Measurements from ENCODE around the gene MAPK13.
A peak's percentile ranks its signal among the peaks of the same experiment; 100 is the strongest.
"Not testable (repeated sequence)": the region's sequence is repeated elsewhere in the genome, so short reads cannot be mapped to it uniquely, and the experiment has no call there.

The MAPK13 gene

DNA sequence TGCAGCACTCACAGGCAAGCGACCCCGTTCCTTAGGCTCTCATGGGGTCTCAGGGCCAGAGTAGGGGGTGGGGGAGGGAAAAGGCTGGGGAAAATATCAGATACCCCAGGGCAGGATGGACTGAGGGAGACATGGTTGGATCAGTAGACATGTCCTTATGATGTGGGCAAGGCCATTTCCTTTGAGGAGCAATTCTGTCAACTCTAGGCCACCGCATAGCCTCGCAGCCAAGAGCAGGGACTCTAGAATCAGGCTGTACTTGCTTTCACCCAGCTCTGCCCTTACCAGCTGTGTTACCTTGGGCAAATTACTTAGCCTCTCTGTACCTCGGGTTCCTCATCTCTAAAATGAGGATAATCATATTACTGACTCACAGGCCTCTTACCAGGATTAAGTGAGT lies 2.2 kb upstream of the MAPK13 start:
- no peak for DNase-seq (ENCODE audit: low read depth)

DNA sequence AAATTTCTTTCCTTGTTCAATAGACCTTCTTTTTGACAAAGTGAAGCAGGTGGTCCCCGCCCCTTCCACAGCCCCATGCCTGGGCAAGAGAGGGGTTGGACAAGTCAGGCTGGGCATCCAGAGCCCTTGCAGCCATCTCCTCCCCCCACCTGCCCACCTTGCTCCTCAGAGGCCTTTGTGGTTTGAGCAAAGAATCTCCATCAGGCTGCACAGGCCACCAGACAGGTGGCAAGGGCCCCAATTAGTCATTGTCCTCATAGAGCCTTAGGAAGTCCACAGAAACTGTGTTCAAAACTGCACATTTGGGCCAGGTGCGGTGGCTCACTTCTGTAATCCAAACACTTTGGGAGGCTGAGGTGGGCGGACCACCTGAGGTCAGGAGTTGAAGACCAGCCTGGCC lies 1.5 kb upstream of the MAPK13 start:
- no peak for DNase-seq (ENCODE audit: low read depth)

DNA sequence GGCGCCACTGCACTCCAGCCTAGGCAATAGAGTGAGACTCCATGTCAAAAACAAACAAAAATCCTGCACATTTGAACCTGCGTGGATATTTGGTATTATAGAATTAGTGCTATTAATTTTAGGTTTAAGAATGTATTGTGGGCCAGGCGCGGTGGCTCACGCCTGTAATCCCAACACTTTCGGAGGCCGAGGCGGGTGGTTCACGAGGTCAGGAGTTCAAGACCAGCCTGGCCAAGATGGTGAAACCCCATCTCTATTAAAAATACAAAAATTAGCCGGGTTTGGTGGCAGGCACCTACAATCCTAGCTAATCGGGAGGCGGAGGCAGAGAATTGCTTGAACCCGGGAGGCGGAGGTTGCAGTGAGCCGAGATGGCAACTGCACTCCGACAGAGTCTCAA lies 979 bp upstream of the MAPK13 start:
- not testable (repeated sequence) for DNase-seq (ENCODE audit: low read depth)

DNA sequence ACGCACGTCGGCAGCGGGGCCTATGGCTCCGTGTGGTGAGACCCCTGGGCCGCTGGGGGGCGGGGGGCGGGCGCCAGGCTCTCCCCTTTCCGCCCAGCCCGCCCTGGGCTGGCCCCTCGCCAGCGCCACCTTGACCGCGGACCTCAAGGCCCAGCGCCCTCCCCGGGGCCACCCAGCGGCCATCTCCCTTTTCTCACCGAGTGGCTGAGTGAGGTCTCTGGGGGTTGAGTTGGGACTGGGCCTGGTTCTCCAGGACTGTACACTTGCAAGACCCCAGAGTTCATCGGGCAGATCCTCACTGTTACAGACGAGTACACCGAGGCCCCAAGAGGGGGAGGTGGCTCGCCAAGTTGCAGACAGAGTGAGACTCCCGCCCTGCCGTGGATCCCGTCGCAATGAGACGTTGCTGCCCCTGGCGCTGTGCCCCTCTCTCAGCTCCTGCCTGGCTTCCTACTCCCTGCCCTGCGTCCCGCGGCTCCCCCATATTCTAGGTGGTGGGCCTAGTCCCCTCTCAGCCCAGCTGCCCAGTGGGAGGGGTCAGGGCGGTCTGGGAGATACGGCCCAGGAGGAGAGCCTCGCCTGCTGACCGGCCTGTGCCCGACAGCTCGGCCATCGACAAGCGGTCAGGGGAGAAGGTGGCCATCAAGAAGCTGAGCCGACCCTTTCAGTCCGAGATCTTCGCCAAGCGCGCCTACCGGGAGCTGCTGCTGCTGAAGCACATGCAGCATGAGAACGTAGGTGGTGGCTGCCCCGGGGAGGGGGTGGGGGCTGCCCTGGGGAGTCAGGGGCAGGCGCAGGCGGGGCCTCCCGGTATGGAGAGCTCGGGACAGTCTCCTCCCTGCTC lies 576 bp downstream of the MAPK13 start:
- peak; percentile 50 for DNase-seq (ENCODE audit: low read depth)

DNA sequence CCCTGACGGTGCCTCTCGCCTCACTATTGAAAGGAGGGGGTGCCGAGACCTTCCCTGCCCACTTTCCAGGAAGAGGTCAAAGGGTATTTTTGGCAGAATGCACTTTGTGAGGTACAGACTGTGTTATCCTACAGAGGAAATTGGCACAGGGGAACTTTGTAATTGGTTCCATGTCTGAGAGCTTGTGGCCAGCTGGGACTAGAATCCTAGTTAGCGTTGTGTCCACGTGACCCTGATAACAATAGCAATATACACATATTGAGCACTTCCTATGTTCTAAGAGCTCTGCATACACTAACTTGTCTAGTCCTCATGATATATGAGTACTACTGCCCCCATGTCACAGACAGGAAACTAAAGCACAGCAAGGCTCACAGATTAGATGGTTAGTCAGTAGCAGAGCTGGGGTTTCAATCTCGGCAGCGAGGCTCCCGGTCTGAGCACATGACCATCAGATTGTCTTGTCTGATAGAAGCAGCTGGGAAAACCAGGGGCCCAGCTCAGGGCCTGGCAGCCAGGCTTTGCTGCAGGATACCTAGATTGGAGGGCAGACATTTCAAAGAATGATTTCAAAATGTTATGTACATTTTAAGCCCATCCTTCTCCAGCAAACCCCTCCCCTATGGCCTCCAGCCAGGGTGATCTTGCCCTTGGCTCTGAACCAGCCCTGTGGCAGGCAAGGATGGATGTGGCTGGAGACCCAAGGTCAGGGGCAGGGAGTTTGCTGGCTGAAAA lies 1.4 kb downstream of the MAPK13 start:
- no peak for DNase-seq (ENCODE audit: low read depth)

DNA sequence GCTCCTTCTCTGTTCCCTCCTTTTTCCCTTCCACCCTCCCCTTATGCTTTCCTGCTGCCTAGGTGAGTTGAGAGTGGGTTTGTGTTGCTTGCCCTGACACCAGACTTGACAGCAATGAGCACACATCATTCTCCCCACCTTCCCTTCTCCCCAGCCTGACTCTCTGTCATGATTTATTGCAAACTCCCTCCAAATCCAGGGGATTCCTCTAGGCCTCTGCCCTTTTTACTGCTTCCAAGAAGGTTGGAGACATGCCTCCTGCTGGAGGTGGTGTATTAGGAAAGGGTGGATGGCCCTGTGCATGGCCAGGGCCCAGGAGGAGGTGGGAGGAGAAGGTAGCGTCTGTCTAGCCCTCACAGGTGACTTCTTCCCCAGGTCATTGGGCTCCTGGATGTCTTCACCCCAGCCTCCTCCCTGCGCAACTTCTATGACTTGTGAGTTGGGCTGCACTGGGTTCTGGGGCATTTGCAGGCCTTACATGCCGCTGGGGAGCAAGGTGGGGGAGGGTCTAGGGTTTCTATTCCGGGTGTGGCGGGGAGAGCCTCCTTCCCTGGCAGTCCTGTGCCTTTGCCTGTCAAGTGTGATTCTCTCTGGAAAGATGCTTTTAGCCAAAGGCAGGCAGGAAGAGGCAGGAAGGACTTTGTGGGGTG lies 2.1 kb downstream of the MAPK13 start:
- DNase-seq (ENCODE audit: low read depth): no peak

DNA sequence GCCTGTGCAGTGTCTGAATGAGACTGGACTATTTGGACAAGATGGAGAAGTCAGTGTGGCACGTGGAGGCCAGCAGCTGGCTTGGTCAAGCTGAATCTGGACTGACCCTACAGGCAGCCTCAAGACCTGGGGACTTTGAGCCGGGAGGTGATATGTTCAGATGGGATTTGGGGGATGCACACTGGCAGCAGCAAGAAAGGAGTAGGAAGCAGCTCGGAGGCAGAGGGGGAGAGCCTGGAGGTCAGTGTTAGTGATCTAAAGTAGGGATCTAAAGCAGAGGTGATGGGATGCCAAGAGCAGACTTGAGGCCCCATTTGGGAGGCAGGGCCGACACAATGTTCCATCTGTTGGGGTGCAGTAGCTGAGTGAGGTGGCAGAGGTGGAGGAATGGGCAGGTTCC lies 2.8 kb downstream of the MAPK13 start:
- no peak for DNase-seq (ENCODE audit: low read depth)

DNA sequence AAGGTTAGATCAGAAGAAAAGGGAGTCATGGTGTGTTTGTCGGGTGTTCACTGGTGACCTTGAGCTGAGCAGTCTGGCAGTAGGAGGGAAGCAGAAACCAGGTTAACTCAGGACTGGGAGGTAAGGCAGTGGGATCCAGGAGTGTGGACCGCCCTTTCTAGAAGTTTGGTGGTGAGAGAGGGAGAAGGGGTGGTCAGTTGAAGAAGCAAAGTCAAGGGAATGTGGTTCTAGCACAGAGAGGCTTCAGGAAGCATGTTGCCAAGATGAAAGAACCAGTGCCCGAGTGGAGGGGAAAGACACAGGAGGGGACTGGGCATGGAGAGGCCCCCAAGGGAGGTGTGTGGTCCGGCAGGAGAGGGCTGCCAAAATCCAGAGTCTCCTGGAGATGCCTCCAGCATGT lies 3.6 kb downstream of the MAPK13 start:
- DNase-seq (ENCODE audit: low read depth): no peak

DNA sequence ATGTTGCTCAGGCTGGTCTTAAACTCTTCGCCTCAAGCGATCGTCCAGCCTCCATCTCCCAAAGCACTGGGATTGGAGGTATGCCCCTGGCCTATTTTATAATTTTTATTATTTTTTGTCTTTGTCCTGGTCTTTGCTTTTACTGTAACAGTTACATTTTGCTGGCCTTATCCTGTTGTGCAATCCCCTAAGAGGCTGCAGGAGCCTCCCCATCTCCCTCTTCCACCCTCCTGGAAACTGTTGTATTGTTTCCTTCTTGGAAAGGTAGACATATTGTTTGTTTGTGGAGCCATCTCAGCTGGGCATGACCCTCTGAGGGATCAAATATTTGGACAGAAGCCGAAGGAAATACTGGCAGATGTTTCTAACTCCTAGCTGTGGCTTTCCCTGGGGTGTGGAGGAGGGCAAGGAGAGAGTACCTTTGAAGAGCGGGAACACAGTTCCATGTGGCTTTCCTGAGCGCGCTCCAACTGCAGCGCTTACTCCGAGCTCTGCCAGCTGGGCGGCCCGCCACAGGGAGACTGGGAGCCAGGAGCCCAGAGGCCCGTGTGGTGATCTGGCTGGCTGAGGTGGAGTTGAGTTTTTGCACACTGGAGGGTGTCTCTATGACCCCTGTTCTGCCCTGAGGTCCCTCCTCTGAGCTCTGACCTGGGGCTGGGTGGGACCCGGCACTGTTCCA lies 4.9 kb downstream of the MAPK13 start:
- DNase-seq (ENCODE audit: low read depth): no peak

DNA sequence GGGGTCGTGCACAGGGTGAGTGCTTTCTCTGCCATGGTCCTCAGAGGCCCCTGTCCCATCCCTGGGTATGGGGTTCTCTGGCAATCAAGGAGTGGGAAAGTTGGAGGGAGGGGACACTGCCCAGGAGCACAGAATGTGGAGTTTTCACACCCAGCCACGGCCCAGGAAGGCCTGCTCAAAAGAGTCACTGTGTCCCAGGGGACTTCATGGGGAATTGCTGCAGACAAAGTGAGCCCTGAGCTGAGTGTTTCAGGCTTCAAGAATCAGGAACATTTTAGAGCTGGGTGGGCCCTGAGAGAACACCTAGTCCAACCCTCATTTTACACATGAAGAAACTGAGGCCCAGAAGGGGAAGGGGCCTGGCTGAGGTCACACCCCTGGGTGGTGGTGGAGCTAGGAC lies 5.7 kb downstream of the MAPK13 start:
- no peak for DNase-seq (ENCODE audit: low read depth)

DNA sequence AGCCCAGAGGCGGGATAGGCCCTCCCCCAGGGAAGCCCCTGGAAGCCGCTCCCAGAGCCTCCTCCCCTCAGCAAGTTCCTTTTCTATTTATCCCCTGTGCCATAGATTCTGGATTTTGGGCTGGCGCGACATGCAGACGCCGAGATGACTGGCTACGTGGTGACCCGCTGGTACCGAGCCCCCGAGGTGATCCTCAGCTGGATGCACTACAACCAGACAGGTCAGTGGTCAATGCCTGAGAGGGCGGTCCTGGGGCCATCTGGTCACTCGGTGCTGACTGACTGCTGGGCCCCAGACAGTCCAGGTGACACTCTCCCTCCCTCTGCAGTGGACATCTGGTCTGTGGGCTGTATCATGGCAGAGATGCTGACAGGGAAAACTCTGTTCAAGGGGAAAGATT lies 6.2 kb downstream of the MAPK13 start:
- no peak for DNase-seq (ENCODE audit: low read depth)

DNA sequence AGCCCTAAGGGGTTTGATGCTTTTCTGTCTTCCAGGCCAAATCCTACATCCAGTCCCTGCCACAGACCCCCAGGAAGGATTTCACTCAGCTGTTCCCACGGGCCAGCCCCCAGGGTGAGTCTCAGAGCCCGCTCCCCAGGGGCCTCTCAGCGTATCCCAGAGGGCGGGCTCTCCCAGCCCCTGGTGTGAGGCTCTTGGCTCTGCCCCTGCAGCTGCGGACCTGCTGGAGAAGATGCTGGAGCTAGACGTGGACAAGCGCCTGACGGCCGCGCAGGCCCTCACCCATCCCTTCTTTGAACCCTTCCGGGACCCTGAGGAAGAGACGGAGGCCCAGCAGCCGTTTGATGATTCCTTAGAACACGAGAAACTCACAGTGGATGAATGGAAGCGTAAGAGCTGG lies 8.4 kb downstream of the MAPK13 start:
- no peak for DNase-seq (ENCODE audit: low read depth)

DNA sequence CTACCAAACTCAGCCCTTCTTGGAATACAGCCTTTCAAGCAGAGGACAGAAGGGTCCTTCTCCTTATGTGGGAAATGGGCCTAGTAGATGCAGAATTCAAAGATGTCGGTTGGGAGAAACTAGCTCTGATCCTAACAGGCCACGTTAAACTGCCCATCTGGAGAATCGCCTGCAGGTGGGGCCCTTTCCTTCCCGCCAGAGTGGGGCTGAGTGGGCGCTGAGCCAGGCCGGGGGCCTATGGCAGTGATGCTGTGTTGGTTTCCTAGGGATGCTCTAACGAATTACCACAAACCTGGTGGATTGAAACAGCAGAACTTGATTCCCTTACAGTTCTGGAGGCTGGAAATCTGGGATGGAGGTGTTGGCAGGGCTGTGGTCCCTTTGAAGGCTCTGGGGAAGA lies 9.1 kb downstream of the MAPK13 start:
- no peak for DNase-seq (ENCODE audit: low read depth)

DNA sequence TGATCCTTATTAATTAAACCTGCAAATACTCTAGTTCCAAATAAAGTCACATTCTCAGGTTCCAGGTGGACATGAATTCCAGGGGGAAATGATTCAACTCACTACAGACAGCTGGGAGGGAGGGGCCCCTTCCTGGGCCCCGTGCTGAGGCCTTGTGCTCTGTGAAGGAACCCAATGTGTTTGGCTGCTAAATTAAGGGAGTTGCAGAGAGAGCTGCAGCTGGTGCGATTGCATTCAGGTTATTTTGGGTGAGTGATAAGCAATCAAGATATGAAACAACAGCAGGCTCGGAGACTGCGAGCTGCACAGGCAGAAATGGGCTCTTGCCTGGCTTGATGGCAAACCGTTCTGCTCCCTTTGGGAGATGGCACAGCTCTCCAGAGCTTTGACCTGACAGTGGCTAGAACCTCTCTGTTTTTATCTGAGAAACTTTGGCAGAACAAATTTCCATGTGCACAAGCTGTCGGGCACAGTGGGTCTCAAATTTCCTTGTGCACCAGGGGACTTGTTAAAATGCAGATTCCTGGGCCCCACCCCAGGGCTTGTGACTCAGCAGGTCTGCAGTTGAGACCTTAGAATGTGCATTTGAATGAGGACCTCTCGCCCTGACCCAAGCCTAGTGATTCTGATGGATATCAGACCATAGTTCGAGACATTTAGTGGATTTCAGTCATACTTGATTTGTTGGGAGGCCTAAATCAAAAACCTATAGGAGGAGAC lies 9.8 kb downstream of the MAPK13 start:
- DNase-seq (ENCODE audit: low read depth): no peak

DNA sequence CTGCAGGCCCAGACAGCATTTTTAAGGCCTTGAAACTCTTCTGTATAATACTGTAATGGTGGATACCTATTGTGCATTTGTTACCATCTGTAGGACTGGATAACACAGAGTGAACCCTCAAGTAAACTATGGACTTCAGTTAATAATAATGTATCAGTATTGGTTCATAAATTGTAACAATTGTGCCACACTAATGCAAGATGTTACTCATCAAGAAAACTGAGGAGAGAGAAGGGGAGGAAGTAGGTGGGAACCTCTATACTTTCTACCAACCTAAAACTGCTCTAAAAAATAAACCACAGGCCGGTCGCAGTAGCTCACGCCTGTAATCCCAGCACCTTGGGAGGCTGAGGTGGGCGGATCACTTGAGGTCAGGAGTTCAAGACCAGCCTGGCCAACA lies 10.8 kb downstream of the MAPK13 start:
- no peak for DNase-seq (ENCODE audit: low read depth)

DNA sequence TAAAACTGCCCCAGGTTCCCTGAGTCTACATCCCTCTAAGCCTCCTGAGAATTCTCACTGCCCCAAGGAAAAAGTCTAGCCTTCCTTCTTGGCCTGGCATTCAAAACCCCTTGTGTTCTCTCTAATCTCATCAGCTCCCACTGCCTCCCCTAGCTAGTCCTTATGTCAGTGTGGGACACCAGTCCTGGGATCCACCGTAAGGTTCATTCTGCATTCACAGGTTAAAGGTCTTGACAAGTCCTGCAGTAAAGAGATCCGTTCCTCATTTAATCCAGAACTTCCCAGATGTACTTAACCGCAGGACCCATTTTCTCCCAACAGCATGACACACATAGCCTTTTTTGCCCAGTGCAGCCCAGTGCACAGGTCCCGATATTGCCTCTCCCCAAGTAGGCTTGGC lies 11.6 kb downstream of the MAPK13 start:
- DNase-seq (ENCODE audit: low read depth): no peak

DNA sequence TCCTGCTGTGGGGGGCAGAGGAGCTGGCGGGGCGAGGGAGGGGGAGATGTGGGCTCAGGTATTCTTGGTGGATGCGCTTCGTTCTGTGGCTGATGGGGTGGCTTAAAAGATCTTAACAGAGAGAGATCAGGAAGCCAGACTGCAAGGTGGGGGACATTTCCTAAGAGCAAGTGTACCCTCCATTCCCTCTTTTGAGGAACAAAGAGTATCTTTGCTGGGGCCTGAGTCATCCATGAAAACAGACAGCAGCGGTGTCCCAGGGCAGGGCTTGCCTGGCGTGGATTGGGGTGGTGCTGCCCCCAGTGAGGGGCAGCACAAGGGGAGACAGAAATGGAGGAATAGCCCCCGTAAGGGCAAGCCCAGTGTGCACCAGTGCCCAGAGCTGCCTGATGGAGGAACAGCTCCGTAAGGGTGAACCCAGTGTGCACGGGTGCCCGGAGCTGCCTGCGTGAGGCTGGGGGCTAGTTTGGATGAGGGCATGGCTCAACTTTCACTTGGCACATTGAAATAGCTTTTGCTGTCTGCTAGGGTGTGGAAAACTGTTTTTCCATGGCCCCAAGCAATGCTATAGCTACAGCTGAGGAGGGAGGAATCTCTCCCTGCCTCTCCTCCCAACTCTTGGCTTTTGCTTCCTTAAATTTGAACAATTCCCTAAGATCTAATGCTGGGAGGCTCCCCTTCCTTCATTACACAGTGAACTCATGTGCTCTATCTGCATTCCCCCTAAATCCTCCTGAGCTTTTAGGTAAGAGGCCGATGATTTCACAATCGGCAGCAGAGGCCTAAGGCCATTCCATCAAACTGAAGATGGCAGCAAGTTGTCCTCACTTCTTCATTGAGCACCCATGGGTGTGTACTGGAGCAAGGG lies 12.9 kb downstream of the MAPK13 start:
- no peak for DNase-seq (ENCODE audit: low read depth)

DNA sequence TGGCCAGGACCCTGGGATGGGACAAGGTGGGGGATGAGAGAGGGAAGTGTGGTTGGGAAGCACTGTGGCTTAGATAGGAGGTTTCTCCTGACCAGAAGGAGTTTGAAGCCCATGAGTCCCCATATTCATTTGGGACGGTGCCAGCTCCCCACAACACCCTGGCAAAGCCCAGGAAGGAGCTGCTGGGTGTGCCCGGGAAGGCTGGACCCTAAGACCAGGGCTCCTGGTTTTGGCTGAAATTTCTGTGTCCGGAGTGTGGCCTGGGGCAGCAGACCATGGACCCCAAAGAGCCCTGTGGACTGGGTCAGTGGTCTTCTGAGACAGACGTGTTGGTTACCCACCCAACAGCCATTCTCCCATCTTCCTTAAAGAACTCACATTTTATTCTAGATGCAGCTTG lies 15.2 kb downstream of the MAPK13 start:
- DNase-seq (ENCODE audit: low read depth): no peak

DNA sequence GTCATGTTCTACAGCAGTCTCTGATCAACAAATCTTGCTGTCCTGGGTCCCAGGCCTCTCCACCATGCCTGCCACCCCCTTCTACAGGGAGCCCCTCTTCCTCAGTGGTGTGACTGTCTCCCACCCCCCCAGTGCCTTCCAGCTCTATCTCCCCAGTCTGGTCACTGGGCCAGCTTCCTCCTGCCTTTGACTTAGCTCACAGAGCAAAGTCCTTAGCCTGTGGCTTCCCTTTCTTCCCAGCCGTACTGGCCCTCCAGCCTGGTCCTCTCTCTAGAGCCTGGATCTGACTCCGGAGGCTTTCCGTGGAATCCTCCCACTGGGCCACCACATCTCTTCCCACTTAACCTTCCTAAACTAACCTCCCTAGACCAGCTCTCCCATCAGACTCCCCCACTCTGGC lies 17.0 kb downstream of the MAPK13 start:
- no peak for DNase-seq (ENCODE audit: low read depth)

DNA sequence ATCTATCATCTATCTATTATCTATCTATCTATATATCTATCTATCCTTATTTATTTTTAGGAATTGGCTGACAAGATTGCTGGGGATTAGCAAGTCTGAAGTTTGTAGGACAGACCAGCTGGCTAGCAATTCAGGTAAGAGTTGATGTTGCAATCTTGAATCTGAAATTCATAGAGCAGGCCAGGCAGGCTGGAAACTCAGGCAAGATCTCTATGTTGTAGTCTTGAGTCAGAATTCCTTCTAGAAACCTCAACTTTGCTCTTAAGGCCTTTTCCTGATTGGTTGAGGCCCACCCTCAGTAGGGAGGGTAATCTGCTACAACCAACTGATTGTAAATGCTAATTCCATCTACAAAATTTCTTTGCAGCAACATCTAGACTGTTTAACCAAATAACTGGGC lies 19.2 kb downstream of the MAPK13 start:
- DNase-seq (ENCODE audit: low read depth): no peak

DNA sequence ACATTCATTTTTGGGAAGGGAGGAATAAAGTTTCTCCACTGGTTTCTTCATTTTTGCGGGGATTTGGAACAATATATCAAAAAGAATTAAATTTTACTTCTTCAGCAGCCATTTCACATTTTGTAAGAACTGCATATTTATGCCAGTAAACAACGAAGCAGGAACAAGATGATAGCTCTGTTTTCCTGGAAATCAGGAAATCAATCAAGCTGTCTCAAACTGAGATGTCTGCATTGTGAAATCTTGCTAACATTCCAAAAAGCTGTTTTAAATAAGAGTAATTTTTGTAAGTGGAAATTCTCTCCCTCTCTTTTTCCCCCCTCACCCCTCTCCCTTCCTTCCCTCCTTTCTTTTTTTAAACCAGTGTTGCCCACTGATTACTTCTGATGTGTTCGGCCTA lies 20.0 kb downstream of the MAPK13 start:
- no peak for DNase-seq (ENCODE audit: low read depth)
